HL-60/S4 (cell line): ENCODE data around the gene LRRC8C.

ENCODE experiments used
- in situ Hi-C: fragments of 300-500 bp; cut with MboI; formaldehyde crosslinking; loops from 2 replicates; pipeline ENCODE4 v1.14.3; 2022; ENCODE audit warnings: low sequenced_read_pairs

The LRRC8C gene

GRCh38 chr1:89607156-89607555 is 25.8 kb upstream of the LRRC8C start:
- in situ Hi-C loops = no loop called here

- in situ Hi-C loops = no loop called here
These were observed 25.2 kb upstream of the LRRC8C start for GRCh38 chr1:89607586-89608318.

- in situ Hi-C loops = no loop called here
These were observed 24.5 kb upstream of the LRRC8C start for GRCh38 chr1:89608319-89608983.

GRCh38 chr1:89608984-89609725 is 23.8 kb upstream of the LRRC8C start:
- in situ Hi-C loops = no loop called here

GRCh38 chr1:89609781-89610456 is 23.0 kb upstream of the LRRC8C start:
- in situ Hi-C loops = no loop called here

- in situ Hi-C loops = no loop called here
These were observed 22.4 kb upstream of the LRRC8C start for GRCh38 chr1:89610457-89611011.

- in situ Hi-C loops = no loop called here
These were observed 21.2 kb upstream of the LRRC8C start for GRCh38 chr1:89611721-89612120.

GRCh38 chr1:89613928-89614327 is 19.0 kb upstream of the LRRC8C start:
- in situ Hi-C loops = no loop called here

- in situ Hi-C loops = no loop called here
These were observed 17.0 kb upstream of the LRRC8C start for GRCh38 chr1:89615676-89616598.

GRCh38 chr1:89616844-89617627 is 15.9 kb upstream of the LRRC8C start:
- in situ Hi-C loops = no loop called here

- in situ Hi-C loops = no loop called here
These were observed 12.3 kb upstream of the LRRC8C start for GRCh38 chr1:89620664-89621063.

GRCh38 chr1:89622895-89623294 is 10.0 kb upstream of the LRRC8C start:
- in situ Hi-C loops = no loop called here

- in situ Hi-C loops = no loop called here
These were observed 8.6 kb upstream of the LRRC8C start for GRCh38 chr1:89624314-89624713.

- in situ Hi-C loops = loop anchor here (25.0 kb wide), 1 partner anchor 362 kb away; the partner anchor contains the start of gene ZNF326
These were observed 8.1 kb upstream of the LRRC8C start for GRCh38 chr1:89624715-89625323.

GRCh38 chr1:89627596-89627962 is 5.3 kb upstream of the LRRC8C start:
- in situ Hi-C loops = loop anchor here (25.0 kb wide), 1 partner anchor 360 kb away; the partner anchor contains the start of gene ZNF326

GRCh38 chr1:89629146-89629545 is 3.8 kb upstream of the LRRC8C start:
- in situ Hi-C loops = loop anchor here (25.0 kb wide), 1 partner anchor 358 kb away; the partner anchor contains the start of gene ZNF326

- in situ Hi-C loops = loop anchor here (25.0 kb wide), 1 partner anchor 358 kb away; the partner anchor contains the start of gene ZNF326
These were observed 3.3 kb upstream of the LRRC8C start for GRCh38 chr1:89629600-89629999.

- in situ Hi-C loops = loop anchor here (5.0 to 25.0 kb wide), 2 partner anchors 127 to 357 kb away; partner anchors contain the start of gene ZNF326
These were observed 2.9 kb upstream of the LRRC8C start for GRCh38 chr1:89630048-89630447.
